Adrenal gland (tissue), 12 donors: Measurements from ENCODE around the gene NPC1. TPM values are rescaled to one million over a fixed set of nuclear protein-coding genes. Genes with fewer than 3 reads are reported as not detected.
"Not testable (repeated sequence)": the region's sequence is repeated elsewhere in the genome, so short reads cannot be mapped to it uniquely, and the experiment has no call there.

ENCODE experiments used
- DNase-seq, 7 donors: peaks; one replicate each; pipeline ENCODE4 v3.0.0-alpha.2; 2019 to 2020
- H3K27ac ChIP-seq, 5 donors: fragments of 200-600 bp; sonication (generic) in 4 of 5; 1 replicate in 3 of 5; 2 replicates in 2 of 5; pipeline versions ENCODE4 v1.5.1 to v1.8.0; 2016 to 2020; ENCODE audit warnings: mild to moderate bottlenecking in 1 of 5
- H3K27me3 ChIP-seq: fragments of 200-600 bp; 2 replicates; pipeline ENCODE4 v1.8.0; 2021
- H3K36me3 ChIP-seq, 2 donors: fragments of 200-600 bp; replicated peaks in 1 of 2; 1 replicate in 1 of 2; 2 replicates in 1 of 2; pipeline versions ENCODE4 v1.5.1 to v1.8.0; 2018 to 2022
- H3K4me1 ChIP-seq, 2 donors: fragments of 200-600 bp; replicated peaks in 1 of 2; 1 replicate in 1 of 2; 2 replicates in 1 of 2; pipeline versions ENCODE4 v1.5.1 to v1.8.0; 2018 to 2021
- H3K4me3 ChIP-seq, 4 donors: fragments of 200-600 bp; sonication (generic) in 3 of 4; one replicate each; pipeline ENCODE4 v1.5.1; 2016 to 2018
- H3K9me3 ChIP-seq, 3 donors: fragments of 200-600 bp; sonication (generic) in 1 of 3; replicated peaks in 1 of 3; 1 replicate in 2 of 3; 2 replicates in 1 of 3; pipeline versions ENCODE4 v1.5.1 to v1.8.0; 2016 to 2021
- POLR2A ChIP-seq, 2 donors: fragments of 450-650 bp; IDR thresholded peaks; one replicate each; pipeline ENCODE4 v1.6.1; 2017; ENCODE audit warnings: antibody characterized with exemption in 2 of 2, mild to moderate bottlenecking in 2 of 2, moderate library complexity in 1 of 2
- WGBS, 4 donors: extraction: QIAGEN DNeasy Blood & Tissue Kit in 2 of 4; methylation state at CpG; one replicate each; pipeline versions ENCODE4 v1.1.5 to v1.1.7; 2013 to 2017; 5-methylcytosine and 5-hydroxymethylcytosine counted together
- intact Hi-C, 2 donors: fragments of 100-400 bp; cut with DNase I; formaldehyde crosslinking; loops; one replicate each; pipeline versions ENCODE4 v1.14.1 to v1.15.0; 2022 to 2023
- polyA plus RNA-seq, 3 donors: library from polyadenylated mRNA; stranded (reverse); fragments of 200-250 nt in 2 of 3; fragments of 350-450 nt in 1 of 3; fragmentation: Illumina TruSeq in 1 of 3; extraction: RNeasy Lipid Tissue Mini Kit (QIAGEN cat#74804) in 1 of 3; gene quantifications; one replicate each; pipeline ENCODE4 v1.2.3, GENCODE V29; 2013 to 2014
- total RNA-seq, 9 donors: library from RNA; depleted of rRNA in 4 of 9; stranded (reverse); fragments of >200 nt in 4 of 9; fragments of 120-200 nt in 1 of 9; fragmentation: NEBNext Ultra II Directional in 1 of 9; extraction: Animal tissue kit (Norgen Biotek cat#: 25700) in 1 of 9; gene quantifications; one replicate each; pipeline versions ENCODE4 v1.1.0 to v1.2.4, GENCODE V29; 2013 to 2023
- TF ChIP-seq, protein P1 (sequence below), 6 experiments: fragments of 450-650 bp in 4 of 6; fragments of 200-600 bp in 2 of 6; sonication (generic) in 1 of 6; IDR thresholded peaks; 1 replicate in 5 of 6; 2 replicates in 1 of 6; pipeline versions ENCODE4 v1.5.1 to v1.8.0; 2016 to 2021; ENCODE audit warnings: antibody characterized with exemption in 6 of 6, mild to moderate bottlenecking in 2 of 6, moderate library complexity in 1 of 6
- donor health status: healthy with polysubstance abuse.
- donor health status: Bipolar disorder and iron deficiency.
- donor health status: DM: yes; HTN: yes; CAD: no.
- donor health status: DM: no; HTN: no; CAD: no.
- donor health status: DM: no; HTN: no; CAD: no.
- donor health status: DM: yes; HTN: yes; CAD: no.

Gene NPC1
- total and polyA plus RNA-seq, 12 donors = 38.3 to 1,631 (median 117) TPM

DNA sequence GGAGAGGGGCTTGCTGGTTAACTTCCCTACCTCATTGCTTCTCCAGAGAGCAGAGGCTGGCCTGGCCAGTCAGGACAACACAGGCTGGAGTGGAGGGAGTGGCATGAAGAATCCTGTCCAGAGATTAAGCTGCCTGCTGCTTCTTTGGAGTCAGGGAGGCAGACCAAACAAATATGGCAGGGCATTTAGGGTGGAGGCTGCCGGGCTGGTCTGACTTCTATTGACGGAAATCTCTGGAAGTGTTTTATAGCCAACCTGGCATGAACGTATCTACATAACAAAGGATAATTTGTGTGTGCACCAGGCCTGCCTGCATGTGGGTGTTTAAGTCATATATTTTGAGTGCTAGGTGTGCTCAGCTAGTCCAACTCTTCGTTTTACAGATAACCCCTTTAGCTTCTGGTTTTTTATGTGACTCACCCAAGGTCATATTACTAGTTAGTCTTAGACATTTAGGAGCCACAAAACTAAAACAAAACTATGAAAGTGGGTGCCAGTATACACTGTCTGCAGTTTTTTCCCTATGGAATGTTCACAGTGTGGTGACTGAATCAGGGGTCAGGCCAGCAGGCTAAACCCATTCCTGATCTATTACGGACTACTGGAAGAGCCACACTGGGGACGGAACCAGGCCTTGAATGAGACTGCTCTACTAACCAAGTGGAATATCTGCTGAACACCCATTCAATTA, 5.5 kb downstream of the NPC1 start:
- intact Hi-C loops = no loop called here
- H3K4me3 ChIP-seq = no peak overlapping the region
- WGBS, 4 donors = 69 to 73% (median 72%) methylated on average over 6 of the region's 6 CpGs
- H3K36me3 ChIP-seq = no peaks in the 10 kb centered on the region
- TF ChIP-seq, protein P1, sequence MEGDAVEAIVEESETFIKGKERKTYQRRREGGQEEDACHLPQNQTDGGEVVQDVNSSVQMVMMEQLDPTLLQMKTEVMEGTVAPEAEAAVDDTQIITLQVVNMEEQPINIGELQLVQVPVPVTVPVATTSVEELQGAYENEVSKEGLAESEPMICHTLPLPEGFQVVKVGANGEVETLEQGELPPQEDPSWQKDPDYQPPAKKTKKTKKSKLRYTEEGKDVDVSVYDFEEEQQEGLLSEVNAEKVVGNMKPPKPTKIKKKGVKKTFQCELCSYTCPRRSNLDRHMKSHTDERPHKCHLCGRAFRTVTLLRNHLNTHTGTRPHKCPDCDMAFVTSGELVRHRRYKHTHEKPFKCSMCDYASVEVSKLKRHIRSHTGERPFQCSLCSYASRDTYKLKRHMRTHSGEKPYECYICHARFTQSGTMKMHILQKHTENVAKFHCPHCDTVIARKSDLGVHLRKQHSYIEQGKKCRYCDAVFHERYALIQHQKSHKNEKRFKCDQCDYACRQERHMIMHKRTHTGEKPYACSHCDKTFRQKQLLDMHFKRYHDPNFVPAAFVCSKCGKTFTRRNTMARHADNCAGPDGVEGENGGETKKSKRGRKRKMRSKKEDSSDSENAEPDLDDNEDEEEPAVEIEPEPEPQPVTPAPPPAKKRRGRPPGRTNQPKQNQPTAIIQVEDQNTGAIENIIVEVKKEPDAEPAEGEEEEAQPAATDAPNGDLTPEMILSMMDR (IDR thresholded peaks at IDR 0.05) = no peak
- no peak for TF ChIP-seq POLR2A (IDR thresholded peaks at IDR 0.05)
- peak overlapping the region in 3 of 5 donors; percentile 26 to 47 (median 40) for H3K27ac ChIP-seq
- no peaks in the 10 kb centered on the region for H3K9me3 ChIP-seq
- H3K4me1 ChIP-seq = peaks cover 6 to 76% of the 10 kb centered on the region in 2 donors
- DNase-seq = no peak
- no peaks in the 10 kb centered on the region for H3K27me3 ChIP-seq

- no peak for DNase-seq
- no peak for TF ChIP-seq POLR2A (IDR thresholded peaks at IDR 0.05)
- TF ChIP-seq, protein P1 (IDR thresholded peaks at IDR 0.05) = no peak
- intact Hi-C loops = no loop called here
- Histone ChIP-seq H3K4me3 (no peak overlapping the region), H3K36me3 (no peaks in the 10 kb centered on the region), H3K9me3 (no peaks in the 10 kb centered on the region), H3K4me1 (peaks cover 17 to 74% of the 10 kb centered on the region in 2 donors), H3K27me3 (no peaks in the 10 kb centered on the region), H3K27ac (peak overlapping the region in 4 of 5 donors; percentile 4 to 56 (median 41))
- 80 to 86% (median 84%) methylated on average over 8 of the region's 8 CpGs for WGBS, 4 donors
These were observed 7.2 kb downstream of the NPC1 start for GRCh38 chr18:23578891-23579653.

- Histone ChIP-seq H3K9me3 (no peaks in the 10 kb centered on the region), H3K27ac (no peak overlapping the region), H3K4me3 (no peak overlapping the region), H3K4me1 (peaks cover 26 to 74% of the 10 kb centered on the region in 2 donors), H3K27me3 (no peaks in the 10 kb centered on the region), H3K36me3 (no peaks in the 10 kb centered on the region)
- DNase-seq = no peak
- WGBS, 4 donors = 84 to 90% (median 89%) methylated on average over 5 to 6 of the region's 6 CpGs
- intact Hi-C loops = no loop called here
- TF ChIP-seq POLR2A (IDR thresholded peaks at IDR 0.05) = no peak
- TF ChIP-seq, protein P1 (IDR thresholded peaks at IDR 0.05) = no peak
These were observed 8.1 kb downstream of the NPC1 start for GRCh38 chr18:23578067-23578701.

- H3K4me3 ChIP-seq, H3K36me3 ChIP-seq, intact Hi-C loops, H3K9me3 ChIP-seq, H3K27me3 ChIP-seq, DNase-seq: not testable (repeated sequence)
- H3K27ac ChIP-seq = peak overlapping the region in 1 of 5 donors; percentile 4
- H3K4me1 ChIP-seq = peaks cover 33 to 74% of the 10 kb centered on the region in 2 donors
- WGBS, 4 donors = 96 to 100% (median 97%) methylated on average over 3 to 23 of the region's 24 CpGs; no CpG with 5 or more reads in 1 of the 4 donors
These were observed 8.8 kb downstream of the NPC1 start for GRCh38 chr18:23577521-23577920.
